ENCODE data around the gene LHPP. TPM values are rescaled to one million over a fixed set of nuclear protein-coding genes. Genes with fewer than 3 reads are reported as not detected.

LHPP gene
- total RNA-seq, 4 donors from 2014 or later, result 9.3 to 20.5 (median 14.5) TPM

DNA sequence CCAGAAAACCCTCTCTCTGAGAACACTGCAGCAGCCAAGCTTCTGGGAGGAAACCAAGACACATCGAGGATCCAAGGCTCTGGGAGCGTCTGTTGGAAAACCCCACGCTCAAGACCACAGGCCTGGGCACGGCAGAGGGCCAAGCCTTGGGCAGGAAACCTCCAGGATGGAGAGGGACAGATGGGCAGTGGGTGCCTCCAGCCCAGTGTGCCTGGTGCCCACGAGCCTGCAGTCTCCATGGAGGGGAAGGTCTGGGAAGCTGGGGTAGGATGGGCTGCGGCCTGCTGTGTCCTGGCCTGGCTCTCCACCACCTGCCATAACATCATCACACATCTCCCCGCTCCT is 186.5 kb downstream of the LHPP start:
- TF ChIP-seq, protein P1, sequence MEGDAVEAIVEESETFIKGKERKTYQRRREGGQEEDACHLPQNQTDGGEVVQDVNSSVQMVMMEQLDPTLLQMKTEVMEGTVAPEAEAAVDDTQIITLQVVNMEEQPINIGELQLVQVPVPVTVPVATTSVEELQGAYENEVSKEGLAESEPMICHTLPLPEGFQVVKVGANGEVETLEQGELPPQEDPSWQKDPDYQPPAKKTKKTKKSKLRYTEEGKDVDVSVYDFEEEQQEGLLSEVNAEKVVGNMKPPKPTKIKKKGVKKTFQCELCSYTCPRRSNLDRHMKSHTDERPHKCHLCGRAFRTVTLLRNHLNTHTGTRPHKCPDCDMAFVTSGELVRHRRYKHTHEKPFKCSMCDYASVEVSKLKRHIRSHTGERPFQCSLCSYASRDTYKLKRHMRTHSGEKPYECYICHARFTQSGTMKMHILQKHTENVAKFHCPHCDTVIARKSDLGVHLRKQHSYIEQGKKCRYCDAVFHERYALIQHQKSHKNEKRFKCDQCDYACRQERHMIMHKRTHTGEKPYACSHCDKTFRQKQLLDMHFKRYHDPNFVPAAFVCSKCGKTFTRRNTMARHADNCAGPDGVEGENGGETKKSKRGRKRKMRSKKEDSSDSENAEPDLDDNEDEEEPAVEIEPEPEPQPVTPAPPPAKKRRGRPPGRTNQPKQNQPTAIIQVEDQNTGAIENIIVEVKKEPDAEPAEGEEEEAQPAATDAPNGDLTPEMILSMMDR (IDR thresholded peaks at IDR 0.05; ENCODE audit: low read depth), result no peak

DNA sequence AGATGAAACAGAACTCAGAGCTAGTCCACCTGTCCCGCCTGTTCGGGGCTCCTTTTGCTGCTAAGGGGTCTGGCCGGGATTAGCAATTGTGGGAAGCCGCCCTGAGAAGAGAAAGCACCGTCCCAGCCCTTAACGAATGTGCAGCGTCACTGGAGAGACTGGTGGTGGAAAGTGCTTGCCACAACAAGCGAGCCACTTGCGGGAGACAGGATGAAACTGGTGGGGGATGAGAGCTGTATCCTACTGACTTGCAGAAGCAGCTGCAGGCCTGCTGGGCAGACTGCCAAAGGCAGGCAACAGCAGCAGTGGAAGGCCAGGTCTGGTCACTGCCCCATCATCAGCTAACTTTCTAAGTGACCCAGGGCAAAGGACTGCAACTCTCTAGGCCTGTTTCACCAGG is 187.1 kb downstream of the LHPP start:
- TF ChIP-seq, protein P1 (IDR thresholded peaks at IDR 0.05; ENCODE audit: low read depth), result no peak

DNA sequence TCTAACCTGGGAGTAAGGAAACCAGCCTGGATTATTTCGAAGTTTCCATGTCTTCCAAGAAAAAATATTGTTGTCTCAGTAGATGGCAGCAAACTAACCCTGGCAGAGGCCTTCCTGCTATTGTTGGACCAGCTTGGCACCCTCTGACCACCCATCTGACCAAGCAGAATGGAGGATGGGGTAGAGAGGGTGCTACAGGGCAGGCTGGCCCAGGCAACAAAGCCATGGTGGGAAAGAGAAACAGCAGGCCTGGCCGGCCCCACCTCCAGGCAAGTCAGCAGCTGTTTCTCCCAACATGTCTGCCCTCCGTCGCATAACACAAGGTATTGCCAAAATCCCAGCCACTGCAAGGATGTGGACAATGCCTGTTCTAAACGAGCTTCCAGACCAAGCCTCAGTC is 187.6 kb downstream of the LHPP start:
- TF ChIP-seq, protein P1 (IDR thresholded peaks at IDR 0.05; ENCODE audit: low read depth), result no peak

DNA sequence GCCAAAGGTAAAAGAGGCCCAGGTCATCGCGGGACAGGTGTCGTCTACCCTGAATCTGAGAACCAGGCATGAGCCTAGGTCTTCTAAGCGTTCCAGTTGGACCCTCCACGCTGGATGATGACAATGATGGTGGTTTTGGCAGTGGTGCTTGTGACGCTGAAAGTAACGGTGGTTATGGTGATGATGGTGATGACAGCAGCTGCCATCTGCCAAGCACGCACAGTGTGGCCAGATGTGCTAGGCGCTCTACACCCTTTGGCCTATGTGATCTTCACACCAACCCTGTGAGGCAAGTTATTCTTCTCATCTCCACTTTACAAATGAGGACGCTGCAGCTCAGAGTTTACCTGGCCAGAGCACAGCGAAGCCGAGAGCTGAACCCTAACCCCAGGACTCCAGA is 188.6 kb downstream of the LHPP start:
- TF ChIP-seq, protein P1 (IDR thresholded peaks at IDR 0.05; ENCODE audit: low read depth), result no peak

DNA sequence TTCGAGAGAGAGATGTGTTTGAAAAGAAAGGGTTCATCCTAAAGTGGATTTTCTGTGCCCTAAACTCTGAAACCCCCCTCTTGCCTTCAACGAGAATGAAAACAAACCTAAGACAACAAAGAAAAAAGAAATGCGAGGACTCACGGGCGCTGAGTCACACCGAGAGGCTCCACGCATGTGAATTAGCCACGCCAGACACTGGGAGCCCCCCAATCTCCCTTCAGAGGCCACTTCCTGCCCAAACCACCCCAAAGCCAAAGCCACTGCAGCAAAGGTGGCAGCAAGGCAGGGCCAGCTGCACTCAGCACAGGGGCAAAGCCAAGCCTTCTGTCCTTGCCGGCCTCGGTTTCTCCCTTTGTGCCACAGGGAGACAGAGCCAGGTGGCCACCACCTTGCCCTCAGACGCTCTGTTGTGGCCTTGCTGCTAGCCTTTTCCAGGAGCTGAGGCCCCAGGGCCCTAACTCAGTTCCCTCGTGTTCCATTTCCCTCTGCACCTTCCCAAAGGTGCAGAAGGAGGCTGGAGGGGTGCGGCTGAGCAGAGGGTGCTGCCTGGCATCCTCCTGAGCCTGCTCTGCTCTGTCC is 189.3 kb downstream of the LHPP start:
- TF ChIP-seq, protein P1 (IDR thresholded peaks at IDR 0.05; ENCODE audit: low read depth), result no peak

DNA sequence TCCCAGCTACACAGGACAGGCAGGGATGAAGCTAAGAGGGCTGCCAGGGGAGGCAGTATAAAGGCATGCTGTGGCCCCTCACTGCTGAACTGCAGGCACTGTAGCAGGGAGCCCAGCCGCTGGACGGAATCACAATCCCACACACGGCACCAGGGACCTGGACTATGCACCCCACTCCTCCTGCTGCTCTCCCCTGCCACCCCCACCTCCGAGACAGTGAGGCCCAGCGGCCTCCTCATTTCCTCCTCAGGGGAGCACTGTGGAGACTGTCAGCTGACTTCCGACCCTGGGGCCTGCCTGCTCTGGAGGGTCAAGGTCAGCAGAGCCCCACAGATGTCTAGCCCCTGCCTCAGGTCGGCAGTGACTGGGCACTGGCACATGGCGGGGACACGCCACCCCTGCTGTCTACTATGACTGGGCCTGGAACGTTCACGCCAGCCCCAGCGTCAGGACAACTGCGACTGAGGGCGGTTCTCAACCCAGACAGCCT is 189.8 kb downstream of the LHPP start:
- TF ChIP-seq, protein P1 (IDR thresholded peaks at IDR 0.05; ENCODE audit: low read depth), result no peak

DNA sequence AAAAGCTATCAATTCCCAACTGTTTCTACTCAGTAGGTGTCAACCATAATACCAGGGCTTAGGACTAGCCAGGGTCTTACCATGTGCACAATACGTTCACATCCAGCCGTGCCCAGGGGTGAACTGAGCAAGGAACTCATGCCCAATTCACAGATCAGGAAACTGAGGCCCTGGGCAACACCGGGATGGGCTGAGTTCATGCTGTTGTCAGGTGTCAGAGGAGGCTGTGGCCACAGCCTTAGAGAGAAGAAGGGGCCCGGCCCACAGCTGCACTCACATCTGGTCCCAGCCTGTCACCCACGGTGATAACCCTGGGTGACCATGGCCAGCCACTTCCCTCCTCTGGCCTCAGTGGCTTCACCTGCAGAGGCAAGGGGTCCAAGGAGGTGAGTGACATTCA is 190.6 kb downstream of the LHPP start:
- TF ChIP-seq, protein P1 (IDR thresholded peaks at IDR 0.05; ENCODE audit: low read depth), result no peak
